Measurements from ENCODE around the gene ATP8B4. TPM values are rescaled to one million over a fixed set of nuclear protein-coding genes. Genes with fewer than 3 reads are reported as not detected.
"Not testable (repeated sequence)": the region's sequence is repeated elsewhere in the genome, so short reads cannot be mapped to it uniquely, and the experiment has no call there.

Gene ATP8B4
- polyA plus RNA-seq, 3 donors = 3.1 to 3.6 (median 3.5) TPM

DNA sequence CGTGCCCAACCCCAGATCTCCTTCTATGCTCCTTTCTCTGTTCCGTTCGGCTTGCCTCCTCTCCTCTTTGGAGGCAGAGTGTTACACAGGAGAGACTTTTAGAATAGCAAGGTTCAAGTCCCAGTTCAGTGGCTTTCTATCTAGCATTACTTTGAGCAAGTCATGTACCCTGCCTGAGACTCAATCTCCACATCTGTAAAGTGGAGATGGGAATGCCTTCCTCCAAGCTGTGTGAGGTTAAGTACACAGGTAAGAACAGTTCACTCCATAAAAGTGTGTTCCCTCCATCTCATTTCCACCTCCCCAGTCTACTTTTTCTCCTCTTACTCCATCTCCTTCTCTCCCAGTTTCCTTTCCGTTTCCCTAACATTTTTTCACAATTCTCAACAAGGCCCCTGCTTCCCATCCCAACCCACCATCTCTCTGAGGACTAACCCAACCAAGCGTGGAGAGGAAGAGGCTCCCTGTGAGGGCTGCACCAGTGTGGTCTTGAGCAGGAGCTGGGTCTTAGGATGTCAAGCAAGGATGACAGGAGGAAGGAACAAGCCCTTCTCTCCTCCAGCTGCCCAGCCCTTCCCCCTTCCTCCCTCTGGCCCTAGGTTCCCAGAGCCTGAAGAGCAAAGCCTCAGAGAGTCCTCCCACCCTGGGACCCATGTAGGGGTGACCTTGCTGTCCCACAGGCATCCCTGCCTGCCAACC lies 6.4 kb downstream of the ATP8B4 start:
- no peak for DNase-seq (ENCODE audit: low read depth in 3 of 3, low spot score in 2 of 3)

- no peak for DNase-seq (ENCODE audit: low read depth in 3 of 3, low spot score in 2 of 3)
Measured at GRCh38 chr15:50110285-50110684, 8.7 kb downstream of the ATP8B4 start.

- no peak for DNase-seq (ENCODE audit: low read depth in 3 of 3, low spot score in 2 of 3)
Measured at GRCh38 chr15:50109076-50109987, 9.7 kb downstream of the ATP8B4 start.

DNA sequence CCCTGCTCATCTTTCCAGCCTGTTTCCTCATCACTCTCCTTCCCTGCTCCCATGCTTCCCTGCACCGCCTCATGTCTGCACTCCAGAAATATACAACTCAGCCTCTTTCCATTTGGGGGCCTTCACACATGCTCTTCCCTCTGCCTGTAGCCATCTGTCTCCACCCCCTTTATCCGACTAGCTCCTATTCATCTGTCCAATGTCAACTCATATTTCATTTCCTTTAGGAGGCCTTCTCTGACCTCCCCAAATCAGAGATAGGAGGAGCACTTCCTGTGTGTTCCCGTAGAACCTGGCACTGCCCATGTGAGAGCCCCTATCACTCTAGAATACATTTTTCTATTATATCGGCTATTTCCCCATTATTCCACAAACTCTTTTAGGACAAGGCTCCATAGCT lies 10.6 kb downstream of the ATP8B4 start:
- no peak for DNase-seq (ENCODE audit: low read depth in 3 of 3, low spot score in 2 of 3)

DNA sequence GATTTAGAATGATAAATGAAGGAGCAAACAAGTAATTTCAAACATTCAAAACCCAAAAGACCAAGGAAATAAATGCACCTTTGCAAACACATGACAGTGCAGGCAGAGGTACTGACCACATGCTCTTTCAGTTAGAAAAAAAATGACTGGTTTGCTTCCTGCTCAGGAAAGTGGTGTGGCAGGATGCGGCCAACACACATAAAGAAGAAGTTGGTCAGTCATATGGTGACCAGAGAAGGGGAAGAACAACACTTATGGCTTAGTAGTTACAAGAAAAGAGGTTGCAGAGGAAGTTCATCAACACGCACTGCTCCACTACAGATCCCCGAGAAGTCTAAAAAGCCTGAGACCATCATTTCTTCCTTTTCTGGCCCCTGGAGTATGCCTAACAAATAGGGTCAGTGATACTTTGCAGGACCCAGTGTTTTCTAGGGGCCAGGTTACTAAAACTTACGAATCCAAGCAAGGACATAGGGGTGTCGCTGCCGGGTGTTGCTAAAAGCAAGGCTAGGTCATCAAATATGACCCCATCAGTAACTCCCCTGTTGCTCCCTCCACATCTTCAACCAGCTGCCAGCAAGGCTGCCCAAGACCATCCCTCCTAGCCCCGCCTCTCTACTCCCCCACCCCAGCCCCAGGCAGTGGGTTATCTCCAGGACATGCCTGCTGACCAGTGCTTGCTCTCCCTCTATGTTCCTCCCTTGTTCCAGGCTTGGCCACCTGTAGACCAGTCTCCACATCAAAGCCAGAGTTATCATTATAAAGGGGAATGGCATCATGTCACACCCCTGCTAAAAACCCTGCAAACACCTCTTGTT lies 11.2 kb downstream of the ATP8B4 start:
- DNase-seq (ENCODE audit: low read depth in 3 of 3, low spot score in 2 of 3) = no peak

GRCh38 chr15:50107157-50107556 lies 11.9 kb downstream of the ATP8B4 start:
- no peak for DNase-seq (ENCODE audit: low read depth in 3 of 3, low spot score in 2 of 3)

- DNase-seq (ENCODE audit: low read depth in 3 of 3, low spot score in 2 of 3) = no peak
Measured at GRCh38 chr15:50106457-50106856, 12.6 kb downstream of the ATP8B4 start.

DNA sequence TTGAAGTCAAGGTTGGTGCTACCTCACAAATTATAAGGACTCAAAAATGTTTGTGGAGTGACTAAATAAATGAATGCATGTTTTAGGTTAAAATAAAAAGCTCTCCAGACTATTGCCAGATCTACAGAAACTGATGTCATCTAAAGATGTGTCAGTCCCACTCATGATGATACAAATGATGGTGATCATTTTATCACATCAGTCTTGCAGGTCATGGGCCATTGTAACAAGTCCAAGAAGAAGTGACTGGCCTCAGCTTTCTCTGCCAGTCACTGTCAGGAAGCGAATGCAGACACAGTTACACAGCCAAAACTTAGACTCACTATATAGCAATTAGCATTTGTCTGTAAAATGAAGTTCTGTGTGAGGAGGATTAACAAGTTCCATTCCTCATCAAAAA lies 18.5 kb downstream of the ATP8B4 start:
- DNase-seq (ENCODE audit: low read depth in 3 of 3, low spot score in 2 of 3) = no peak

GRCh38 chr15:50098545-50098944 lies 20.5 kb downstream of the ATP8B4 start:
- no peak for DNase-seq (ENCODE audit: low read depth in 3 of 3, low spot score in 2 of 3)

- DNase-seq (ENCODE audit: low read depth in 3 of 3, low spot score in 2 of 3) = no peak
Measured at GRCh38 chr15:50095938-50096821, 22.9 kb downstream of the ATP8B4 start.

DNA sequence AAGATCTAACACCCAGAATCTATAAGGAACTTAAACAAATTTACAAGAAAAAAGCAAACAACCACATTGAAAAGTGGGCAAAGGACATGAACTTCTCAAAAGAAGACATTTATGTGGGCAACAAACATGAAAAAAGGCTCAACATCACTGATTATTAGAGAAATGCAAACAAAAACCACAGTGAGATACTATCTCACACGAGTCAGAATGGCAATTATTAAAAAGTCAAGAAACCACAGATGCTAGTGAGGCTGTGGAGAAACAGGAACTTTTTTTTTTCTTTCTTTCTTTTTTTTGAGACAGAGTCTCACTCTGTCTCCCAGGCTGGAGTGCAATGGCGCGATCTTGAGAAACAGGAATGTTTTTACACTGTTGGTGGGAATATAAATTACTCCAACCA lies 29.6 kb downstream of the ATP8B4 start:
- not testable (repeated sequence) for DNase-seq (ENCODE audit: low read depth in 3 of 3, low spot score in 2 of 3)

DNA sequence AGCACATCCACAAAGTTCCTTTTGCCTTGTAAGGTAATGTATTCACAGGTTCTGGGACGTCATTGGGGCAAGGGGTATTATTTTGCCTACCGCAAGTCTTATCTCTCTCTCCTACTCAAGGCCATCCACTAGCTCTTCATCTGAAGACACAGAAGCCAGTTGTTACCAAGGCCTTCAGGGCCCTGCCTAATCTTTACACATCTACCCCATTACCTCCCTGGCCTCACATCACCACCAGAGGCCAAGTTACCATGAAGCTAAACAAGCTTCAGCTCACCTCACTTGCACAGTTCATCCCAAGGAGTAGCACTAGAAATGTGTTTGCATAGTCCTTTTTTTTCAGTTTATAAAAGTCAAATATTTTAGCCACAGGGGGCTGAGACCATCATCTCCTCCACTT lies 34.1 kb downstream of the ATP8B4 start:
- no peak for DNase-seq (ENCODE audit: low read depth in 3 of 3, low spot score in 2 of 3)

- no peak for DNase-seq (ENCODE audit: low read depth in 3 of 3, low spot score in 2 of 3)
Measured at GRCh38 chr15:50083424-50084025, 35.5 kb downstream of the ATP8B4 start.

DNA sequence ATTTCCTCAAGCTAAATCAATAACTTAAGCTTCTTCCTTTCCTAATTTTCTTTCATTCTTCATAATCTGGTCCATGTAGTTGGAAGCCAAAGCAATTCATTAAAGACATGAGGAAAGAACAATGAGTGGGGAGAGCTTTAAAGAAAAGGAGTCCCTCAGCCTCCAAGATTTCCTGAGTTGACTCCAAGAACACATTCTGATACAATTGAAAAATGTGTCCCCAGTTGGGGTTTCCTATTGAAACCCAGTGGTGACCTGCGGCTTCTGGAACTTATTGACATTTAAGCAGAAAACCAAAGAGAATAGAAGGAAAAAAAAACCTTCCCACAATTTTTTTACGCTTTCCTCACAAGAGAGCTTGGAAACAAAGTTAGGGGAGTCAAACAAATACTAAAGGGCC lies 37.0 kb downstream of the ATP8B4 start:
- no peak for DNase-seq (ENCODE audit: low read depth in 3 of 3, low spot score in 2 of 3)

GRCh38 chr15:50077651-50078050 lies 41.4 kb downstream of the ATP8B4 start:
- DNase-seq (ENCODE audit: low read depth in 3 of 3, low spot score in 2 of 3) = no peak

GRCh38 chr15:50077176-50077575 lies 41.9 kb downstream of the ATP8B4 start:
- no peak for DNase-seq (ENCODE audit: low read depth in 3 of 3, low spot score in 2 of 3)

DNA sequence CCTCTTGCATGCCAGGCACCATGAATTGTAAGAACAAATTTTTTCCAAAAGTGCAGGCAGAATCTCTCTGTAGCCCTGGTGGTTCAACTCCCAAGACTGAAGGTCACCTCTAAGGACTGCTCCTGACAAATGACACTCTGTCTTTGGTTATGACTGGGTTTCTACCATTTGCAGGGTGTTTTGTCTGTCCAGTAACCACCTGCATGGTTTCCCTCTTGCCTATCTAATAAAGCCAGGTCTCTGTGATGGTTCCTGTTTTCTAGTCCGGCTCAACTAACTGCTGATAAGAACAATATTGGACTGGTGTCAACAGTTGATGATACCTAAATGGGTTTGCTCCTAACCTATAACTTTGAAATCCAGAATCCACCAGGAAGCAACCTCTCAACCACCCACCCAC lies 43.7 kb downstream of the ATP8B4 start:
- DNase-seq (ENCODE audit: low read depth in 3 of 3, low spot score in 2 of 3) = no peak

DNA sequence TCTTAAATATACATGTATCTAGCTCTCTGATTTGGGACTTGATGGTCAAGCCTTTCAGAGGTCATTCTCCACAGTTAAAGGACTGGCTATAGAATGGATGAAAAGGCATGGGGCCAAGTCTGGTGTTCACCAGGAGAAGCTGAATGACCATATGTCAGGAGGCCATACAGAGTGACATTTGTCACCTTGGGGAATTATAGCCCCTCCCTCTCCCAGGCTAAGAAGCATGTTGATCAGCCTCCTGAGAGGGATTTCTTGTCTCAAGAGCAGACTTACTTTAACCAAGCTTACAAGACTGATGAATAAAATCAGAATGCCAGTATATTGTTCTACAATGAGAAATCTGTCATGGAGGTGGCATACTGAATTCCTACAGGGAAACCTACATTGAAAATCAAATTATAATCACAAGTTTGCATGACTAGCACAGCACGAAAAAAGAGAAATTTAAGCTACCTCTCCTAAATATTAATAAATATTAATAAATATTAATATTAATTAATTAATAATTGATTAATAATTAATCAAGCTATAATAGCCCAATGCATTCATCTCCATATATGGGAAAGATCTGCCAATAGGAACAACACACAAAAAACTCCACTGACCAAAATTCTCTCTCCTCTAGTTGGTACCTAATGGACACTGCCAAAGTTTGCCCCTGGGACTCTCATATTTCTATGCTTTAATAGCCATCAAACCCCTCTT lies 47.3 kb downstream of the ATP8B4 start:
- no peak for DNase-seq (ENCODE audit: low read depth in 3 of 3, low spot score in 2 of 3)

- DNase-seq (ENCODE audit: low read depth in 3 of 3, low spot score in 2 of 3) = no peak
Measured at GRCh38 chr15:50068016-50068415, 51.0 kb downstream of the ATP8B4 start.
